Measurements from ENCODE around the gene CSNK1D. TPM values are rescaled to one million over a fixed set of nuclear protein-coding genes. Genes with fewer than 3 reads are reported as not detected.

Gene CSNK1D
- total RNA-seq, 2 donors from 2014 or later = 37.6 to 116 TPM

- intact Hi-C loops (cut with DNase I) = no loop called here
- no peak overlapping the region for H3K4me3 ChIP-seq
- 58 to 80% methylated on average over 17 to 19 of the region's 19 CpGs for WGBS, 2 donors
- H3K27me3 ChIP-seq = no peaks in the 10 kb centered on the region
- peak overlapping the region; percentile 73 to 99 (median 92) for H3K27ac ChIP-seq
- H3K36me3 ChIP-seq (replicated peaks in 1 of 2; ENCODE audit: insufficient read depth in 1 of 2, low read depth in 2 of 2) = no peaks in the 10 kb centered on the region
- ATAC-seq = peak; percentile 3
- DNase-seq = peak; percentile 73 to 91 (median 82)
- TF ChIP-seq POLR2A (IDR thresholded peaks at IDR 0.05) = peak in 1 of 3 donors; percentile 23
- no peak for TF ChIP-seq CTCF (IDR thresholded peaks at IDR 0.05)
- H3K4me1 ChIP-seq = peaks cover 63% of the 10 kb centered on the region
- no peaks in the 10 kb centered on the region for H3K9me3 ChIP-seq
These were observed 23.8 kb upstream of the CSNK1D start for GRCh38 chr17:82297280-82297713.

DNA sequence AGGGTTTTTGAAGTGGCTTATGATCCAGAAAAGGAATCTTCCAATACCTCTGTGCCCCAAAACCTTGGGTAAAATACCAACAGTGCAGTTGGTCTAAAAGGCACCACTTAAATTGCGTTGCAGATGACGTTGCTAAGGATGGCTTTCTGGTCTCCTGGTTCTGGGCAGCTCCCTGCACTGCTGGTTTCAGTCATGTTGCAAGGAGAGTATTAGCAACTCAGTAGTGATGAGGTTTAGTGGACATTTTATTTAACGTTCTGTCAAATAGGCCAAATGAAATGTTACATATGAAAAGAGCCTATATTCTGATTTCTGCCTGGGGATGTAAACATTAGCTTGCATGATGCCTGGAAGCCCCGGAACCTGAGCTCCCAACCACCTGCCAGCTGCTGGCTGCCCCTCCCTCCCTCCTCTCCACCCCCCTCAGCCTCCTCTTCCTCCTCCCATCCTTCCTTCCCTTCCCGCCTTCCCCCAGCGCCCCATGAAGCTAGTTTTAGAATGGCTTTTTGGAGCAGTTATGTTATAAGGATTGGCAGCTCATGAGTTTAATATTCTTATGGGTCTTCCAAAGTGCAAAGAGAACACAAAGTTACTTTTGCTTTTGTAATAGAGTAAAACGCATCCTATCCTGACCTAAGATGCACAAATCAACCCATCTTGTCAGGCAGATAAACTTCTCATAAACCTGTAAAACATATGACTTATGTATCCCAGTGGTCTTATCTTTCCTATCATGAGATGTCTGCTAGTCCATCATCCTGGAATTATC is 23.2 kb upstream of the CSNK1D start:
- Histone ChIP-seq H3K27ac (peak overlapping the region; percentile 87 to 100 (median 98)), H3K4me1 (peaks cover 67% of the 10 kb centered on the region), H3K36me3 (replicated peaks in 1 of 2; ENCODE audit: insufficient read depth in 1 of 2, low read depth in 2 of 2) (no peaks in the 10 kb centered on the region), H3K4me3 (no peak overlapping the region), H3K9me3 (no peaks in the 10 kb centered on the region), H3K27me3 (no peaks in the 10 kb centered on the region)
- DNase-seq = no peak
- no peak for TF ChIP-seq POLR2A (IDR thresholded peaks at IDR 0.05)
- TF ChIP-seq CTCF (IDR thresholded peaks at IDR 0.05) = no peak
- WGBS, 2 donors = 59 to 71% methylated on average over 7 of the region's 7 CpGs
- intact Hi-C loops (cut with DNase I) = no loop called here
- ATAC-seq = no peak

DNA sequence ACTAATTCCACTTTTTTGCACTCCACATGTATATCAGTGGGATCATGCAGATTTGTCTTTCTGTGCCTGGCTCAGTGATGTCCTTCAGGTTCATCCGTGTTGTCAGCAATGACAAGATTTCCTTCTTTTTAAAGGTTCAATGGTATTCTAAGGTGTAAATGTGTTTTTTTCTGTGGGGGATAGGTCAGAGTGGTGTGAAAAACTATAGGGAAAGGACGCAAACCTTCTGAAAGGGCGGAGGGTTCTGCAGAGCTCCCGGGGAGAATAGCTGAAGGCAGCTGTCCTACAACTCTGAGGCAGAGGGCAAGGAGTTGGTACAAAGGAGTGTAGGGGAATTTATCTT is 21.9 kb upstream of the CSNK1D start:
- no peak overlapping the region for H3K4me3 ChIP-seq

DNA sequence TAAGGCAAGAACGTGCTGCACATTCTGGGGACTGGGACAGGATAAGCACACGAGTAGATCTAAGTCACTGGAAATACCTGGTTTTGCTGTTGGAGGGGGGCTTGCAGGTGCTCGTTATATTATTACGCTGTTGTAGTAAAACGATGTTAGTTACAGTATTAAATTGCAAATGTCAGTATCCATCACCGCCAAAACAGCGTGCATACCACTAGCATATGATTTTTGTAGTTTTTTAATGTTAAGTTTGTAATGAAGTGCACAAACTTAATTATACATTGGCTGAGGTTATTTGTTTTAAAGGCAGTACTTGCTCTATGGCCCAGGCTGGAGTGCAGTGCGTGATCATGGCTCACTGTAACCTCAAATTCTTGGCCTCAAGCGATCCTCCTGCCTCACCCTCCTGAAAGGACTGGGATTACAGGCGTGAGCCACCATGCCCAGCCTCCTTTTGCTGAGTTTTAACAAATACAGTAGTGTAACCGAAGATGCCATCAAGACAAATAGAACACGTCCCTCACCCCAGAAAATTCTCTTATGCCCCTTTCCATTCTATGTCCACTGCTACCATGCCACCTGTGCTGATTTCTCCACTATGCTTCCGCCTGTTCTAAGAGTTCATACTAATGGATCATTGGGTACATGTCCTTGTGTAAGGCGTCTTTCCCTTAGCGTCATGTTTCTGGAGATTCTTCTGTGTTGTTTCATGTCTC is 20.7 kb upstream of the CSNK1D start:
- Histone ChIP-seq H3K27me3 (no peaks in the 10 kb centered on the region), H3K4me1 (peaks cover 67% of the 10 kb centered on the region), H3K9me3 (no peaks in the 10 kb centered on the region), H3K27ac (peak overlapping the region; percentile 97 to 100 (median 98)), H3K4me3 (no peak overlapping the region), H3K36me3 (replicated peaks in 1 of 2; ENCODE audit: insufficient read depth in 1 of 2, low read depth in 2 of 2) (no peaks in the 10 kb centered on the region)
- intact Hi-C loops (cut with DNase I) = no loop called here
- ATAC-seq = no peak
- peak in 2 of 3 donors; percentile 25 to 50 for TF ChIP-seq POLR2A (IDR thresholded peaks at IDR 0.05)
- TF ChIP-seq CTCF (IDR thresholded peaks at IDR 0.05) = no peak
- DNase-seq = no peak
- 72 to 73% methylated on average over 15 of the region's 15 CpGs for WGBS, 2 donors

More for the DNA sequence above, 21.9 kb upstream of the CSNK1D start:
- ATAC-seq (no peak), DNase-seq (no peak)
- Histone ChIP-seq H3K4me1 (peaks cover 65% of the 10 kb centered on the region), H3K27ac (peak overlapping the region; percentile 23 to 100 (median 98)), H3K27me3 (no peaks in the 10 kb centered on the region), H3K36me3 (replicated peaks in 1 of 2; ENCODE audit: insufficient read depth in 1 of 2, low read depth in 2 of 2) (no peaks in the 10 kb centered on the region), H3K9me3 (no peaks in the 10 kb centered on the region)
- intact Hi-C loops (cut with DNase I) = no loop called here
- 34 to 35% methylated on average over 4 of the region's 4 CpGs for WGBS, 2 donors
- no peak for TF ChIP-seq POLR2A (IDR thresholded peaks at IDR 0.05)
- no peak for TF ChIP-seq CTCF (IDR thresholded peaks at IDR 0.05)

Data from body of pancreas (tissue), 4 donors.